GM21367 (cell line): ENCODE results near the gene R3HDML.

Experiments
- ATAC-seq: cut with Tn5 transposase; IDR thresholded peaks from one replicate; pipeline ENCODE4 v1.9.1; 2021; ENCODE audit not compliant: unreplicated experiment

The R3HDML gene

GRCh38 chr20:44361021-44361420 is 24.2 kb downstream of the R3HDML start:
- ATAC-seq = no peak

- no peak for ATAC-seq
Measured at GRCh38 chr20:44362466-44362940, 25.7 kb downstream of the R3HDML start.

GRCh38 chr20:44364068-44364467 is 27.2 kb downstream of the R3HDML start:
- ATAC-seq = no peak

GRCh38 chr20:44364780-44365179 is 27.9 kb downstream of the R3HDML start:
- no peak for ATAC-seq

GRCh38 chr20:44367746-44368145 is 30.9 kb downstream of the R3HDML start:
- no peak for ATAC-seq

GRCh38 chr20:44370639-44371218 is 33.9 kb downstream of the R3HDML start:
- ATAC-seq = no peak

- no peak for ATAC-seq
Measured at GRCh38 chr20:44382641-44383040, 45.8 kb downstream of the R3HDML start.

GRCh38 chr20:44384423-44385027 is 47.7 kb downstream of the R3HDML start:
- ATAC-seq = no peak

GRCh38 chr20:44388466-44389023 is 51.7 kb downstream of the R3HDML start:
- peak; percentile 71 for ATAC-seq

- no peak for ATAC-seq
Measured at GRCh38 chr20:44389871-44390270, 53.0 kb downstream of the R3HDML start.

- no peak for ATAC-seq
Measured at GRCh38 chr20:44390280-44390679, 53.4 kb downstream of the R3HDML start.

GRCh38 chr20:44392088-44392775 is 55.4 kb downstream of the R3HDML start:
- ATAC-seq = no peak

- no peak for ATAC-seq
Measured at GRCh38 chr20:44392776-44393607, 56.1 kb downstream of the R3HDML start.

- ATAC-seq = no peak
Measured at GRCh38 chr20:44393608-44394451, 57.0 kb downstream of the R3HDML start.

GRCh38 chr20:44394452-44394701 is 57.5 kb downstream of the R3HDML start:
- no peak for ATAC-seq

GRCh38 chr20:44394702-44395460 is 58.0 kb downstream of the R3HDML start:
- no peak for ATAC-seq

GRCh38 chr20:44395461-44396340 is 58.9 kb downstream of the R3HDML start:
- ATAC-seq = no peak

GRCh38 chr20:44396369-44397130 is 59.7 kb downstream of the R3HDML start:
- no peak for ATAC-seq
